HG02981 (cell line): ENCODE data around the gene KRT76.

Experiments
- ATAC-seq: cut with Tn5 transposase; IDR thresholded peaks from one replicate; pipeline ENCODE4 v1.9.1; 2021; ENCODE audit warnings: mild to moderate bottlenecking, moderate library complexity; ENCODE audit not compliant: unreplicated experiment

Gene KRT76

GRCh38 chr12:52813885-52814709 lies 37.0 kb upstream of the KRT76 start, which contains the start of gene KRT4:
KRT4 (minus strand) TSS chr12:52814116; CDS start chr12:52814058, 58 bp downstream.
- ATAC-seq: no peak

GRCh38 chr12:52813203-52813819 lies 36.2 kb upstream of the KRT76 start:
- no peak for ATAC-seq

- no peak for ATAC-seq
Measured at GRCh38 chr12:52812749-52813148, 35.6 kb upstream of the KRT76 start.

- no peak for ATAC-seq
Measured at GRCh38 chr12:52812073-52812400, 34.9 kb upstream of the KRT76 start.

GRCh38 chr12:52811191-52812072 lies 34.3 kb upstream of the KRT76 start:
- ATAC-seq: no peak

GRCh38 chr12:52810554-52810953 lies 33.4 kb upstream of the KRT76 start:
- no peak for ATAC-seq

GRCh38 chr12:52809166-52809565 lies 32.0 kb upstream of the KRT76 start:
- no peak for ATAC-seq

GRCh38 chr12:52808573-52809160 lies 31.5 kb upstream of the KRT76 start:
- ATAC-seq: no peak

GRCh38 chr12:52807544-52808470 lies 30.7 kb upstream of the KRT76 start:
- ATAC-seq: no peak

GRCh38 chr12:52806821-52807543 lies 29.8 kb upstream of the KRT76 start:
- ATAC-seq: no peak

GRCh38 chr12:52806169-52806811 lies 29.1 kb upstream of the KRT76 start:
- ATAC-seq: no peak

GRCh38 chr12:52805739-52806138 lies 28.6 kb upstream of the KRT76 start:
- no peak for ATAC-seq

- no peak for ATAC-seq
Measured at GRCh38 chr12:52805000-52805399, 27.9 kb upstream of the KRT76 start.

- ATAC-seq: no peak
Measured at GRCh38 chr12:52802442-52802841, 25.3 kb upstream of the KRT76 start.

GRCh38 chr12:52801773-52802172 lies 24.6 kb upstream of the KRT76 start:
- ATAC-seq: no peak

GRCh38 chr12:52800259-52800917 lies 23.2 kb upstream of the KRT76 start:
- ATAC-seq: no peak

GRCh38 chr12:52799505-52800211 lies 22.5 kb upstream of the KRT76 start:
- no peak for ATAC-seq
